SK-N-SH treated with all-trans-retinoic acid at 6 μM for 48 hours (cell line): Measurements from ENCODE around the gene INS.

Experiments used
- ATAC-seq: fragments of 200-7000 bp; cut with Tn5 transposase; 3 replicates; pipeline ENCODE4 v1.9.1; 2020; ENCODE audit warnings: mild to moderate bottlenecking, moderate library complexity
- ARNTL ChIP-seq: fragments of 450-650 bp; formaldehyde crosslinking; IDR thresholded peaks from 2 replicates; pipeline ENCODE4 v1.5.0; 2020; ENCODE audit warnings: low read depth, mild to moderate bottlenecking, moderate library complexity, borderline replicate concordance
- BACH2 ChIP-seq: fragments of 250-450 bp; sonication (Bioruptor Pico); IDR thresholded peaks from 2 replicates; pipeline ENCODE4 v1.9.0; 2021; ENCODE audit warnings: mild to moderate bottlenecking, borderline replicate concordance
- CSDC2 ChIP-seq: fragments of 250-450 bp; sonication (Bioruptor Pico); IDR thresholded peaks from 2 replicates; pipeline ENCODE4 v1.5.0; 2020; ENCODE audit warnings: mild to moderate bottlenecking, moderate library complexity
- CSRNP3 ChIP-seq: fragments of 250-450 bp; sonication (Bioruptor Pico); IDR thresholded peaks from 2 replicates; pipeline ENCODE4 v1.5.1; 2021; ENCODE audit warnings: mild to moderate bottlenecking, moderate library complexity
- ESRRG ChIP-seq: fragments of 250-450 bp; sonication (Bioruptor Pico); IDR thresholded peaks from 2 replicates; pipeline ENCODE4 v1.6.1; 2021; ENCODE audit warnings: mild to moderate bottlenecking
- GLIS3 ChIP-seq: fragments of 250-450 bp; sonication (Bioruptor Pico); IDR thresholded peaks from 2 replicates; pipeline ENCODE4 v1.5.0; 2020; ENCODE audit warnings: mild to moderate bottlenecking, moderate library complexity
- ISL1 ChIP-seq: fragments of 250-450 bp; sonication (Bioruptor Pico); IDR thresholded peaks from 2 replicates; pipeline ENCODE4 v2.1.2; 2022; ENCODE audit warnings: mild to moderate bottlenecking, moderate library complexity
- OSR1 ChIP-seq: fragments of 250-450 bp; sonication (Bioruptor Pico); IDR thresholded peaks from 2 replicates; pipeline ENCODE4 v1.8.0; 2022; ENCODE audit warnings: moderate library complexity, mild to moderate bottlenecking, inconsistent platforms
- PATZ1 ChIP-seq: fragments of 250-450 bp; sonication (Bioruptor Pico); IDR thresholded peaks from 2 replicates; pipeline ENCODE4 v1.8.0; 2020; ENCODE audit warnings: mild to moderate bottlenecking, moderate library complexity, borderline replicate concordance
- POU6F1 ChIP-seq: fragments of 250-450 bp; sonication (Bioruptor Pico); IDR thresholded peaks from 2 replicates; pipeline ENCODE4 v1.8.0; 2021; ENCODE audit warnings: low read depth, mild to moderate bottlenecking, moderate library complexity, borderline replicate concordance
- PPARA ChIP-seq: fragments of 250-450 bp; sonication (Bioruptor Pico); IDR thresholded peaks from 2 replicates; pipeline ENCODE4 v1.5.0; 2020; ENCODE audit warnings: mild to moderate bottlenecking, borderline replicate concordance
- RARB ChIP-seq: fragments of 250-450 bp; sonication (Bioruptor Pico); IDR thresholded peaks from 2 replicates; pipeline ENCODE4 v1.8.0; 2021; ENCODE audit warnings: mild to moderate bottlenecking, moderate library complexity
- SNAI2 ChIP-seq: fragments of 250-450 bp; sonication (Bioruptor Pico); IDR thresholded peaks from 2 replicates; pipeline ENCODE4 v1.5.0; 2020; ENCODE audit warnings: mild to moderate bottlenecking, moderate library complexity
- TCF4 ChIP-seq: fragments of 250-450 bp; sonication (Bioruptor Pico); IDR thresholded peaks from 2 replicates; pipeline ENCODE4 v1.8.0; 2021; ENCODE audit warnings: mild to moderate bottlenecking, moderate library complexity, borderline replicate concordance
- TOX ChIP-seq: fragments of 250-450 bp; sonication (Bioruptor Pico); IDR thresholded peaks from 2 replicates; pipeline ENCODE4 v1.8.0; 2021; ENCODE audit warnings: mild to moderate bottlenecking, moderate library complexity, borderline replicate concordance
- ZC3H10 ChIP-seq: fragments of 250-450 bp; sonication (Bioruptor Pico); IDR thresholded peaks from 2 replicates; pipeline ENCODE4 v1.5.1; 2021; ENCODE audit warnings: mild to moderate bottlenecking, moderate library complexity
- ZFP3 ChIP-seq: fragments of 250-450 bp; sonication (Bioruptor Pico); IDR thresholded peaks from 2 replicates; pipeline ENCODE4 v1.5.0; 2020; ENCODE audit warnings: mild to moderate bottlenecking, moderate library complexity
- ZFP30 ChIP-seq: fragments of 450-650 bp; formaldehyde crosslinking; IDR thresholded peaks from 2 replicates; pipeline ENCODE4 v1.5.0; 2022; ENCODE audit warnings: mild to moderate bottlenecking, moderate library complexity
- ZNF565 ChIP-seq: fragments of 450-650 bp; formaldehyde crosslinking; conservative IDR thresholded peaks from 2 replicates; pipeline ENCODE4 v1.5.0; 2020; ENCODE audit warnings: low read depth, mild to moderate bottlenecking, moderate library complexity
- ZNF70 ChIP-seq: fragments of 450-650 bp; formaldehyde crosslinking; IDR thresholded peaks from 2 replicates; pipeline ENCODE4 v1.5.0; 2020; ENCODE audit warnings: mild to moderate bottlenecking, moderate library complexity
- ZNF8 ChIP-seq: fragments of 450-650 bp; formaldehyde crosslinking; IDR thresholded peaks from 2 replicates; pipeline ENCODE4 v1.5.0; 2020; ENCODE audit warnings: mild to moderate bottlenecking, moderate library complexity

INS gene

GRCh38 chr11:2207212-2207611 lies 46.2 kb upstream of the INS start:
- no peak for TF ChIP-seq BACH2
- no peak for TF ChIP-seq ZNF8 (CRISPR knock-in tag)
- TF ChIP-seq GLIS3 (CRISPR knock-in tag) = no peak
- no peak for ATAC-seq

GRCh38 chr11:2205981-2206690 lies 45.1 kb upstream of the INS start:
- TF ChIP-seq ISL1 (no peak), ESRRG (no peak), ZNF8 (CRISPR knock-in tag) (no peak), ZNF565 (CRISPR knock-in tag) (no peak), ARNTL (CRISPR knock-in tag) (no peak), ZFP3 (CRISPR knock-in tag) (no peak), PPARA (CRISPR knock-in tag) (no peak)
- ATAC-seq = no peak

- no peak for TF ChIP-seq ZC3H10 (CRISPR knock-in tag)
- no peak for TF ChIP-seq RARB (CRISPR knock-in tag)
- TF ChIP-seq BACH2 = no peak
- no peak for TF ChIP-seq OSR1
- no peak for TF ChIP-seq POU6F1 (CRISPR knock-in tag)
- TF ChIP-seq GLIS3 (CRISPR knock-in tag) = no peak
- no peak for TF ChIP-seq TCF4 (CRISPR knock-in tag)
- no peak for ATAC-seq
These were observed 44.3 kb upstream of the INS start for GRCh38 chr11:2205214-2205720.

GRCh38 chr11:2204361-2205213 lies 43.6 kb upstream of the INS start:
- ATAC-seq = no peak
- no peak for TF ChIP-seq SNAI2 (CRISPR knock-in tag)
- no peak for TF ChIP-seq TCF4 (CRISPR knock-in tag)
- no peak for TF ChIP-seq ZNF8 (CRISPR knock-in tag)
- no peak for TF ChIP-seq BACH2
- TF ChIP-seq CSDC2 (CRISPR knock-in tag) = no peak
- TF ChIP-seq PATZ1 (CRISPR knock-in tag) = no peak
- TF ChIP-seq OSR1 = no peak
- no peak for TF ChIP-seq CSRNP3
- no peak for TF ChIP-seq TOX
- TF ChIP-seq ZNF70 (CRISPR knock-in tag) = no peak
- TF ChIP-seq RARB (CRISPR knock-in tag) = no peak
- TF ChIP-seq ESRRG = no peak

GRCh38 chr11:2203440-2204259 lies 42.6 kb upstream of the INS start:
- no peak for ATAC-seq
- TF ChIP-seq GLIS3 (CRISPR knock-in tag) = no peak
- TF ChIP-seq ZFP30 (CRISPR knock-in tag) = no peak
- TF ChIP-seq SNAI2 (CRISPR knock-in tag) = no peak
- TF ChIP-seq ZNF8 (CRISPR knock-in tag) = no peak
- no peak for TF ChIP-seq CSRNP3
